ENCODE data around the gene TUFT1. TPM values are rescaled to one million over a fixed set of nuclear protein-coding genes. Genes with fewer than 3 reads are reported as not detected.
"Not testable (repeated sequence)": the region's sequence is repeated elsewhere in the genome, so short reads cannot be mapped to it uniquely, and the experiment has no call there.

Gene TUFT1
- total RNA-seq, 1 donor from 2014 or later: 2.9 TPM

DNA sequence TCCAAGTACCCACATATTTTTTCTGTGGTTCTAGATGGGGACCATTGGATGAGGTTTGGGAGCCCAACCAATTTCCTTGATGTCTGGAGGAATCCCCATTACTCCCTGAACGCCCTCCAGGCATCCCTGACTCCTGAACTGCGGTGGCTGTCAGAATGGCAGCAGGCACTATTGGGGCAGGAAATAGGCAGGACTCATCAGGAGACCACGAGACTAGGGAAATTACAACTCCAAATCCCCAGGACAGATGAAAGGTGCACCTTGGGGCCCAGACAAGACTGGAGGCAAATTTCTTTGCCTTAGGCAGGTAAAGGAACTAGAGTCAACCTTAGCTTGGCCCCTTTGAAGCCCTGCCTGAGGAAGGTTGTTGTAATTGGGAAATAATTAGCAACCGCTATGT, 27.8 kb upstream of the TUFT1 start:
- intact Hi-C loops (cut with micrococcal nuclease): loop anchor here (5.0 kb wide), 1 partner anchor 230 kb away; the partner anchor contains the start of gene ZNF687

DNA sequence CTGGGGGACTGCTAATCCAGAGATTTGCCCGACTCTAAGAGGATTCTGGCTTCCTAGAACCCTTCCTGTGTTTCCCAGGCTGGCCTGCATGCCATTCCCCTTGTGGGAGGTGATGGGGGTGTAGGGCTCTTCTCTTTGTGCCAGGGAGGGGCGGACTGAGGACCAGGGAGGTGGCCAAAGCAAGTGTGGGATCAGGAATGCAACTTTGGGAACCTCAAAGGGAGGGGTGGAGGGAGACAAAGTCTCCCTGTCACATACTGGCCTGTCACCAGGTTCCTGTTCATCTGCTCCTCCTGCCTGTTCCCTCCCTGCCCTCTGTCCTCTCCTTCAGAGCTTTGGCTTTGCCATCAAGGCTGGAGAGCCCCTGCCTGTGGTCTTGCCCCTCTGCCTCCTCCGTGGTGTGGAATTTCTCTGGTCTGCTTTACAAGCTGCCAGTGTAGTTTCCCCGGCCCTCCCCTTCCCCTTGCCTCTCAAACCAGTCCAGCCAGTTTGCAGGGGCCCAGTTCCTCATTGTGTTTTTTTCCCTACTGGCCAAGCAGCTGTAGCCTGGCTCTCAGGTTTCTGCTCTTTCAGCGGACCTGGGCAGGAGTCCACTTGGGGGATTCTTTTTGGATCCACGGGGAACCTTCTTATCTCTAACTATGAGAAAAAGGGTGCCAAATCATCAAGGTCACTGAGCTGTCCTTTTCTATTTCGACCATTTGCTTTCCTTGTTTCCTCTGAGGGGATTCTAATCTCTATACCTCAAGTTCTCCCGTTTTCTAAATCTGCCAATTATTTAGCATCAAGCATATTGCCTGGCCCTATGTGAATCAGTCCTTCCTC, 27.1 kb upstream of the TUFT1 start:
- intact Hi-C loops (cut with micrococcal nuclease): loop anchor here (5.0 kb wide), 1 partner anchor 231 kb away; the partner anchor contains the start of gene ZNF687

GRCh38 chr1:151513626-151514121, 26.4 kb upstream of the TUFT1 start:
- intact Hi-C loops (cut with micrococcal nuclease): loop anchor here (5.0 kb wide), 1 partner anchor 231 kb away; the partner anchor contains the start of gene ZNF687

- intact Hi-C loops (cut with micrococcal nuclease): loop anchor here (5.0 kb wide), 1 partner anchor 232 kb away; the partner anchor contains the start of gene ZNF687
Measured at GRCh38 chr1:151514366-151514765, 25.7 kb upstream of the TUFT1 start.

- intact Hi-C loops (cut with micrococcal nuclease): no loop called here
Measured at GRCh38 chr1:151515265-151515664, 24.8 kb upstream of the TUFT1 start.

DNA sequence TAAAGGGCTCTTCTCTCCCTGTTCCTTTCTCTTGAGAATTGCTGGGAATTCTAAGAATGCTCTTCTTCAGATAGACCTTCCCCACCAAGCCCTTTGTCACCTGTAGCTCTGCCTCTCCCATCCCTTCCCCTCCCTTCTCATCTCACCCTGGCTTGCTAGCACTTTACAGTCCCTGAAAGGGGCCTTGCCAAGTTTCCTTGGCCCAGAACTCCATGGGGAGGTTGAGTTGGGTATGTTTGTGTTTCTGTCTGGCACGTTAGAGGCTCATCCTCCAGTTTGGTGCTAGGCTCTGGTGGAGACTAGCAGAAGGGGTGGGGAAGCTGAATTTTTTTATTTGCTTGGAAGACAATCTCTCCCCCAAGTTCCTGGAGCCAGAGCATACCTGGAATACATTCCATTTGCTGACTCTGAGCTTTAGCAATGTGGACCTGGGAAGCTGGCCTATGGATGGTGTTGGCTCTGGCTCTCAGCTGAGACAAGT, 24.0 kb upstream of the TUFT1 start:
- intact Hi-C loops (cut with micrococcal nuclease): no loop called here

- intact Hi-C loops (cut with micrococcal nuclease): no loop called here
Measured at GRCh38 chr1:151518431-151518830, 21.7 kb upstream of the TUFT1 start.

GRCh38 chr1:151518936-151519335, 21.2 kb upstream of the TUFT1 start:
- intact Hi-C loops (cut with micrococcal nuclease): no loop called here

DNA sequence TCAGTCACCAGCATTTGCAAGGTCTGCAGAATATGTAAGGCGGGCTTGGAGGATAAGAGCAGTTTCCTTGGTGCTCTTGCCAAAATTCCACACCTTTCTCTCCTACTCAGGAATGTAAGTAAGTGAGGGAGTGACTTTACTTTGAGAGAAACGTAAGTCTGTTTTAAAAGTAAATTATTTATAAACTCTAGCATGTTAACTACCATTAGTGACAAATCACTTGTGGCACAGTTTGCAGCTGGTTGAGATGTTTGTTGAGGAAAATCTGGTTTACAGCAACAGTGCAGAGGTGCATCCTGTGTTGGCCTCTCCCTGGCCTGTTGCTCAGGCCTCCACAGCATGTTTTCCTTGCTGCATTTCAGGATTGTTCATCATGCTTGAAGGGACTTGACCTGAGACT, 20.4 kb upstream of the TUFT1 start:
- intact Hi-C loops (cut with micrococcal nuclease): no loop called here

GRCh38 chr1:151520359-151520758, 19.8 kb upstream of the TUFT1 start:
- intact Hi-C loops (cut with micrococcal nuclease): no loop called here

- intact Hi-C loops (cut with micrococcal nuclease): not testable (repeated sequence)
Measured at GRCh38 chr1:151522427-151522826, 17.7 kb upstream of the TUFT1 start.

- intact Hi-C loops (cut with micrococcal nuclease): no loop called here
Measured at GRCh38 chr1:151523326-151523725, 16.8 kb upstream of the TUFT1 start.

DNA sequence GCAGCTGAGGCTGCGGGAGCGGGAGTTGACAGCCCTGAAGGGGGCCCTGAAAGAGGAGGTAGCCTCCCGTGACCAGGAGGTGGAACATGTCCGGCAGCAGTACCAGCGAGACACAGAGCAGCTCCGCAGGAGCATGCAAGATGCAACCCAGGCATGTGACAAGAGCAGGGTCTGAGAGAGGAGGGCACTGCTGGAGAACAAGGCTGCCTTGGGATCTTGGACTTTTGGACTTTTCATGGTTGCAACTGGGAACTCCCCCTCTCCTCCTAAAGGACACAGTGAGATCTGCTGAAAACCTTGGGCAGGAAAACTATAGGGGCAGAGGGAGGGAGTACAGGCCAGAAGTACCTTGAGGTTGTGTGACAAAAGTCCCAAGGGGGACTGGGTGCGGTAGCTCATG, 15.4 kb upstream of the TUFT1 start:
- intact Hi-C loops (cut with micrococcal nuclease): no loop called here

GRCh38 chr1:151526735-151527525, 13.2 kb upstream of the TUFT1 start:
- intact Hi-C loops (cut with micrococcal nuclease): no loop called here

- intact Hi-C loops (cut with micrococcal nuclease): no loop called here
Measured at GRCh38 chr1:151529211-151529702, 10.9 kb upstream of the TUFT1 start.

DNA sequence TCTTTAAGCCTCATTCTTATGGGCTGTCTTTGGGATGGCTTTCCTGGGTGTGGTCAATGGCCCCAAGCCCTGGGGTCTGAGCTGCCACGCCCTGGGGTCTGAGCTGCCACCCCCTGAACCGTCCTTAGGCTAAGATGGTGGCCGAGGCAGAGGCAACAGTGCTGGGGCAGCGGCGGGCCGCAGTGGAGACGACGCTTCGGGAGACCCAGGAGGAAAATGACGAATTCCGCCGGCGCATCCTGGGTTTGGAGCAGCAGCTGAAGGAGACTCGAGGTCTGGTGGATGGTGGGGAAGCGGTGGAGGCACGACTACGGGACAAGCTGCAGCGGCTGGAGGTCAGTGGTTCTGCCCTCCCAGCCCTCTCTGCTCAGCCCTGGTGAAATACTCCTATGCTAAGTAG, 10.3 kb upstream of the TUFT1 start:
- intact Hi-C loops (cut with micrococcal nuclease): no loop called here

GRCh38 chr1:151530461-151530860, 9.6 kb upstream of the TUFT1 start:
- intact Hi-C loops (cut with micrococcal nuclease): no loop called here

DNA sequence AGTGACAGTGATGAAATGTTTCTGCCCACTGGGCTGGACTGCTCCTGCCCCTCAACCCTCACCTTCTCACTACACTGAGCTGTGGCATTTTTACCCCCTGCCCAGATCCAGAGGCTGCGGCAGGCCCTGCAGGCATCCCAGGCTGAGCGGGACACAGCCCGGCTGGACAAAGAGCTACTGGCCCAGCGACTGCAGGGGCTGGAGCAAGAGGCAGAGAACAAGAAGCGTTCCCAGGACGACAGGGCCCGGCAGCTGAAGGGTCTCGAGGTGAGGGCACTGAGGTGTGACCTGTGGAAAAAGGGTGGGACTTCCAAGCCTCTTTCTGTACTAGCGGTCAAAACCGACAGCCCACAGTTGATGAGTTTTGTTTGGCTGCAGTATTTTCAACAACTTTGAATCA, 6.2 kb upstream of the TUFT1 start:
- intact Hi-C loops (cut with micrococcal nuclease): loop anchor here (1.0 kb wide), 3 partner anchors 90 to 302 kb away; no protein-coding TSS in a partner anchor

- intact Hi-C loops (cut with micrococcal nuclease): loop anchor here (1.0 kb wide), 3 partner anchors 90 to 302 kb away; no protein-coding TSS in a partner anchor
Measured at GRCh38 chr1:151534662-151535278, 5.3 kb upstream of the TUFT1 start.

- intact Hi-C loops (cut with micrococcal nuclease): no loop called here
Measured at GRCh38 chr1:151535326-151536271, 4.5 kb upstream of the TUFT1 start.
